Activated CD4-positive, alpha-beta T cell treated with anti-CD3 and anti-CD28 coated beads for 48 hours (primary cell): ENCODE results near the gene GSN.
"Not testable (repeated sequence)": the region's sequence is repeated elsewhere in the genome, so short reads cannot be mapped to it uniquely, and the experiment has no call there.

ENCODE experiments used
- DNase-seq: peaks from one replicate; pipeline ENCODE4 v3.0.0-alpha.2; 2020

Gene GSN

DNA sequence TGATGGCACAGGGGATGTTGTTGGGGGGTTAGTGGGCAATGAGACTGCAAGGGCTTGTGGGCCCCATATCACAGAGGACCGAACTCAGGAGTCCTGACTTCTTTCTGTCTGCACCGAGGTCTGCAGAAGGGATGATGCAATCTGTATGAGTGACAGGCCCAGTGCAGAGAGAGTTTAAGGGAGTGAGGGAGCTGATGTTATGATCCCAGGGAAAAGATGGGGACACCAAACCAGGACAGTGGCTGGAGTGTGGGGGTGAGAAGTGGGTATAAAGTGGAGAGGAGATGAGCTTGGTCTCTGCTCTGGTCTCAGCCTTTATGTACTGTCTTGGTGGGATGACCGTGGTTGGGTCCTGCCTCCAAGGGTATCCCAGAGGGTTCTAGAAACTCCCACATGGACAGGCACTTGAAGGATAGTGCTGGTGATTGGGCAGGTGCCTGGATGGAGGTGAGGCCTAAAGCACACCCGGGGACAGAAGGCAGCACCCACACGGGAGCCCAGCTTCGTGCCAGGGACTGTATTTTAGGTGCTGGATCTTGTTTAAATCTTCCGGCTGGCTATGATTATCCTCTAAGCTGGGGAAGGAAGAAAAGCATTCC is 21.9 kb downstream of the GSN start:
- DNase-seq, result no peak

DNA sequence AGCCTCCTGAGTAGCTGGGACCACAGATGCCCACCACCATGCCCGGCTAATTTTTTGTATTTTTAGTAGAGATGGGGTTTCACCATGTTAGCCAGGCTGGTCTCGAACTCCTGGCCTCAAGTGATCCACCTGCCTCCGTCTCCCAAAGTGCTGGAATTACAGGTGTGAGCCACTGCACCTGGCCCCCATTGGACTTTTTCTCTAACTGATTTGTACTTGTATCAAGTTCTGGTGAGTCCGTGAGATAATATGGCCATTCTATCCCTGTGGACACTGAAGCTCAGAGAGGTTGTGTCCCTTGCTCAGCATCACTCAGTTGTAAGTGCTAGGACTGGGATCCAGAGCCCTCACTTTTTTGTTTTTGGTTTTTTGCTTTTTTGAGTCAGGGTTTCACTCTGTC is 23.6 kb downstream of the GSN start:
- DNase-seq, result not testable (repeated sequence)

DNA sequence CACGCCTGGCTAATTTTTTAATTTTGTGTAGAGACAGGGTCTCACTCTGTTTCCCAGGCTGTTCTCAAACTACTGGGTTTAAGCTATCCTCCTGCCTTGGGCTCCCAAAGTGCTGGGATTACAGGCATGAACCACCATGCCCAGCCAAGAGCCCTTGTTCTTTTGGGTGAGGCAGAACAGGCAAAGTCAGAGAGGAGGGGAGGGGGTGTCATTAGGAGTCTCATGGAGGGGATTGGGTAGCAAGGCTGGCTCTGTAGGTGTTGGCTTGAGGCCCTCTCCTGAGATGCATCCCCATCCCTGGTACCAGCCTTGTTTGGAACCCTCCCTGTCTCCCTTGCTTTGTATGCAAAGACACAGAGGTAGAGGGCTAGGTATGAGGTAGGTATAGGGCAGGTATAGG is 24.1 kb downstream of the GSN start:
- no peak for DNase-seq

DNA sequence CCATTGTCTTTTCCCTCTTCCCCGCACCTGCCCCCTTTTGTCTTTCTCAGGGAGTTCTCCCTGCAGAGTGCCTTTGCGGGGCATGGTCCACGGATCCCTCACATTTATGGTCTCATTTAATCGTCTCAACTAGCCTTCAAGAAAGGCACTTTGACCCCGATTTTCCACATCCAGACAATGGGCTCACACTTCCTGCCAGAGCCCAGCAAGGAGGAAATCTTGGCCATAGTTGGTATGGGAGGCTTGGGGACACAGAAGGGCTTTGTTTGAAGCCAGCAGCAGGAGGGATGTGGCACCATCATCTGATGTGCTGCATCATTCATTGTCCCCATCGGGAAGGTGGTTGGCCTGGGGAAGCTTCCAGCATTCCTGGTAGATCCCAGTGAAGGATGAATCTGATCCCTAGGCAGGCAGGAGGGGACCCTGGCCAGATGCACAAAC is 24.9 kb downstream of the GSN start:
- no peak for DNase-seq

DNA sequence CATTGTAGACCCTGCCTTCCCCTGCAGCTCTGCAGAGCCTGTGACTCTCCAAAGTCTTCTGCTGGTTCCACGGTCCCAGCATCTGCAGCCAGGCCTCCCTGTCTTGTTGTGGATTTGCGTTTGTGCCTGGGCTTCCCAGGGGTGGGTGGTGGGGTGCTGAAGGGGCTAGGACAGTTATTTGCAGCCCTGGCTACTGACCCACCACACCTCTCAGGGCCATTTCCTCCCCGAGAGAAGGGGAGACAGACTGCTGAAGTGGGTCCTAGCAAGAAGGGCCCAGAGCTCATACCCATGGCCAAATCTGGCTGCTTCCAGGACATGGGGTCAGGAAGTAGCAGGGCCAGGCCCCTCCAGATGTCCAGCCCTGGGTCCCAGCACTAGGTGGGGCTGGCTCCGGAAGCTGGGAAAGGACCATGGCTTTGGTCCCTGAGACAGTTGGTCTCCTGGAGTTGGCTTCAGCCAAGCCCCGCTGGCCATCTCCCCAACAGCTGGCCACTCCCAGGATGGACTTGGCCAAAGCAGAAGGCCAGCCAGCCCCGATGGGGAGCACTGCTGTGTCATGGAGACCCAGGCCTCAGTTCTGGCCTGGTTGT is 26.3 kb downstream of the GSN start:
- no peak for DNase-seq

DNA sequence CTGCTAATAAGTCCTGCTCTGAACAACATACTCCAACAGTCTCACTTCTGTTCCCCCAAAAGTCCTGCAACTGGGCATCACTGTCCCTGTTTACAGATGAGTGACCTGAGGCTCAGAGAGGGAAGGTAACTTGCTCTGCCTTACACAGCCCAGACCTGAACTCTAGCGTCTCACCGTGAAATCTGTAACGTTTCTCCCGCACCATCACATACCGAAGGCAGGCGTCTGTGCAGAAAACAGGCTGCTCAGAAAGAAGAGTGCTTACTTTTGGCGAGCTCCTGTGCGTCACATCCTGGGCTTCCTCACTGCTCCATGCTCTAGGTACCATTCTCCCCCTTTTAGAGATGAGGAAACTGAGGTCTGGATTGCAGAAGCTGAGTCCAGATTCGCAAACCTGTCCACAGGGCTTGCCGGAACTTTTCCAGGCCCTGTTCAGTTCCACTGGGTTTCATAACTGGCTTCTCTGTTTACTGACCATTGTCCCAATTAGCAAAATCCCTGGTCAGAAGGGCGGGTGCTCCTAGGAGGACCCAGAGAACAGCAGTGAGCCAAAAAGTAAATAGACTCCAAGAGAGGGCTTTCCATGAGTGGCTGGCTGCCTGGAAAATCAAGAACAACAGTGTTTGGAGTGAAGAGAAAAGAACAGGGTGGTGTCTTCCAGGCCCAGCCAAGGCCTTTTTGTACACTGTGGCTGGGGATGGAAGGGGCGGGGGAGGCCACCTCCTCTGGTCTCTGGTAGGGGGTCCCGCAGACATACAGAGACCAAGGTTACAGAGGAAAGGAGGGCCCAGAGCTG is 27.1 kb downstream of the GSN start:
- no peak for DNase-seq

DNA sequence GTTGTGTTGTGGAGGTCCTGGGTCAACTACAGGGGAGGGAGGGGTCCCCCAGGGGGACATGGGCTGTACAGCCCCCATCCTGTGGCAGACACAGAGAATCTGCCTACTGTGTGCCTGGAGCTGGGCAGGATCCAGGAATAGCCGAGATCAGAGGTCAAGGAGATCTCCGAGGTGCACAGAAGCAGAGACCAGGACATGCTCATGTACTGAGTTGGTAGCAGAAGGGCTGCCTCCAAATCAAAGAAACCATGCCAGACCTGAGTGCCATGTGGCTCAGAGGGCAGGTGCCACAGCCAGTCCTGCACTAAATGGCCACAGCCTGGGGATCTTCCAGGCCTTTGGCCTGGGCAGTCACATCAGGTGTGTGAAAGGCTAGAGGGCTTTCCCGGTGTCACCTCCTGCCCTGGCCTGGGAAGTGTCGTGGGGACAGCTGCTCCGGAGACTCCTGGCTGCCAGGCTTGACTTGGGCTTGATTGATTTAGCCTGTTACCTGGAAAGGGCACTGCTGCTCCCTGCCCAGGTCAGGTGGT is 27.8 kb downstream of the GSN start:
- DNase-seq, result no peak

DNA sequence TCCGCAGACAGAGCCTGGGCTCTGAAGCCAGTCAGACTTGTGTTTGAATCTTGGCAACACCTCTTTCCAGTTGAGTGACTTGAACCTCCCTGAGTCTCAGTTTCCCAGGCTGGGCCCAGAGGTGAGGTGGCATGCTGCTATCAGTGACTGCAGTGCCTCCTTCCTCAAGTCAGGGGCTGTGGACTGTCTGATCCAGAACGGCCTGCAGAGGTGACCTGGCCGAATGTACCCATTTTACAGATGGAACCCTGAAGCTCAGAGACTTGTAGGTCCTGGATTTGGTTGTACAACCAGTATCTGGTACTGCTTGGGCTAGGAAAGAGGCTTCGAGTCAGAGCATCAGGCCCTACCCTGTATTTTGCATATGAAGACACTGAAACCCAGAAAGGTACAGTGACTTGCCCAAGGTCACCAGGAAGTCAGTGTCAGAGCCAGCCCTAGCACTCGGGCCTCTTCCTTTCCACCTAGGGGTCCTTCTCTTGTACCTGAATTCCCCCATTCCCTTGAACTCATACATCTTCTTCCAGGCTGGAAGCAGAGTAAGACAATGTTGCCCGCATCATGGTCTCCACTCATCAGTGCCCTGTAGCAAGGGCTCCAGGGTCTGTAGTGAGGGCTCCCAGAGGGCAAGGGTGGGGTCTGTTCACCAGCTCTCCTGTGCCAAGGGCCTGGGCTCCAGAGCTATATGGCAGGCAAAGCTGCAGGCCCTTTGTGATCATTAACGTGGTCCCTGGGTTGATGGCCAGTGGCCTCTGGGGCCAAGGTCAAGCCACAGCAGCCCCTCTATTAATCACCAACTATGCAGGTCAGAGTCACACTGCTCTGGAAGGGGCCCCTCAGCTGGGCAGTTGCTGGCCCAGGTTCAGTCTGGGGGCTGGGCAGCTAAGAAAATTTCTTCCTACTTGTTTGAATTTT is 28.5 kb downstream of the GSN start:
- no peak for DNase-seq

DNA sequence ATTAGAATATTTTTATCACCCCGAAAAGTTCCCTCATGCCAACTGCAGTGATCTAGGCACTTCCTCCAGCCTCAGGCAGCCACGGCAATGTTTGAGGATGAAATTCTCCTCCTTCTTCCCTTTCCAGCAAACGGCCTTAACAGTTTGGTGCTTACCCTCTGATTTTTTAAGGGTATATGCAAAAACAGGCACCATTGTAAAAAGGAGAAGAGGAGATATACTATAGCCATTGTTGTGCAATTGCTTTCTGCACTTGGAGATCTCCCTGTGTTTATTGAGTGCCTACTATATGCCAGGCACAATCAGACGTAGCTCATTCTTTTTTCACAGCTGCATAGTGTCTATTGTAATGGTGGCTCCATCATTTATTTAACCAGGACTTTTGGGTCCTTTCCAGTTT is 29.4 kb downstream of the GSN start:
- no peak for DNase-seq

DNA sequence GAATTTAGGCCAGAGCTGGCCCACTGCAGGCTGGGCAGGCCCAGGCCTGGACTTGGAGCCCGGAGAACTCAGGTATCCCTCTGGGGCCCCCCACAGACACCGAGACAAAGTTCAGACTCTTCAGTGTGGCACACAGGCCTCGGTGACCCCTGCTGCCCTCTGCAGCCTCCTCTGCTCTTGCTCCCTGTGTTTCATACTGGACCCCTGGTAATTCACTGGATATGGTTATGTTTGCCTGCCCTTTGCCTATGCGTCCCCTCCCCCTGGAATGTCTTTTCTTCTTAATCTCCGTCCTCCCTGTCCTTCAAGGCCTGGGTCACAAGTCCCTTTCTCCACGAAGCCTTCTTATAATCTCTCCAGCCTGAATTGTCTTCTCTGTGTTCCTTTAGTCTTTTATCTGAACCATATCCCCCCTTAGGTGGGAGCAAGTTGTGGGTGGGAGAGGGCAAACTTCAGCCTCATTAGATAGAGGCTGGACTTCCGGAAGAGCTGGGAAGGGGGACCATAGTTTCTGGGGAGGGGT is 30.1 kb downstream of the GSN start:
- no peak for DNase-seq

DNA sequence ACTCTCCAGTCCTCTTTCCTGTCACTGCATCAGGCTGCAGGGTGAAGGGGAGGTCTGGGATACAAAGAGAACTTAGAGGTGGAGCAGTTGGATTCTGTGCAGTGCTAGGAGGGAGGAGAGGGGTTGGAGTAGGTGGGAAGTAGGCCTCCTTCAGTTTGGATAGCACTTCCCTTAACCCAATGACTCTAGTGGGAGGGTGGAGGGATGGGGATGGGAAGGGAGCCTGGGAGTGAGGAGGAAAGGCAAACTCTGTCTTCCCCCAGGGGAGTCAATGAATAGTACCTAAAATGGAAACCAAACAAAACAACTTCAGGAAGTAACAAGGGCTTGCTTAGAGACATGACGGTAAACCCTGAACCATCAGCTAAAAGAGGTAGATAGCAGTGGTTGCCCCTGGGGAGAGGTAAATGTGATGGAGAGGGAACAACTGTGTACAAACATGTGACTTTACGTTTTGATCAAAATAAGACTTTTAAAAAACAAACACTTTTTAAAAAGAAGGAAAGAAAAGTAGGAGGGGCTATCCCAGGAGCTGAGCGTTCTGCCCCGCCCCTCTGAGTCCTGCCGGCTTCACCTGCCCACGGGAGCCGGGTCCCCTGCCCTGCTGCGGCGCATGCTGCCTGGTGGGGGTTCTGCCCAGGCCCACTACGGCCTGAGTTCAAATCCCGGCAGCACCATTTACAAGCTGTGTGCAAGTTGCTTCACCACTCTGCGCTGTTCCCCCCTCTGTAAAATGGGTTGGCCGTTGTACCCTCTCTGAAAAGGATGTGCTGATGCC is 30.9 kb downstream of the GSN start:
- DNase-seq, result no peak

DNA sequence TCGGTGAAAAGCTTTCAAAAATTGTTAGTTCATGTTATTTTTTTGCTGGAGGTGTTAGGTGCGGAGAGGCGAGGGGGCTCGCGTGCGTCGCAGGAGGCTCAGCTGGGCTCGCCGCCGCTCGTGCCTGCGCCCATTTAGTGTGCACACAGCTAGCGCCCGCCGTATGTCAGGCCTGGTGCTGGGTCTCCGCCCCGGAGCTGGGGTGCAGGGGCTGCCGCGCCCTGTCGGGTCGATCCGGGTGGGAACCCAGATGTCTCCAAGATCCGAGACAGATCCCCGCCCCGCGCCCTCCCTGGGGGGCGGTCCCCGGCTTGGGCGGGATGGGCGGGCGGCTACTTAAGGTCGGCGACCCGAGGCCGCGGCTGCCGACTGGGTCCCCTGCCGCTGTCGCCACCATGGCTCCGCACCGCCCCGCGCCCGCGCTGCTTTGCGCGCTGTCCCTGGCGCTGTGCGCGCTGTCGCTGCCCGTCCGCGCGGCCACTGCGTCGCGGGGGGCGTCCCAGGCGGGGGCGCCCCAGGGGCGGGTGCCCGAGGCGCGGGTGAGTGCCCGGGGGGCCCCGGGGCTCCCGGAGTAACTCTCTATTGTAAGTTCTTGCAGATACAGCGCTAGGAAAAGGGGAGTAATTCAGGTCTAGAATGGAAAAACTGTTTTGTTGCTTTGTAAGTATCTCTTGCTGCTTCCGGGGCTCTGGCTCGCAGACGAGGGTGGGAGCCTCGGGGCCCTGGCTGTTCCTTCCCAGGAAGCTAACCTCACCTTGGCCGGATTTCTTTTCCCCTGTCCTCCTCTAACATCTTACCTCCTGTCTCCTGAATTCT is 31.7 kb downstream of the GSN start:
- peak; percentile 40 for DNase-seq

DNA sequence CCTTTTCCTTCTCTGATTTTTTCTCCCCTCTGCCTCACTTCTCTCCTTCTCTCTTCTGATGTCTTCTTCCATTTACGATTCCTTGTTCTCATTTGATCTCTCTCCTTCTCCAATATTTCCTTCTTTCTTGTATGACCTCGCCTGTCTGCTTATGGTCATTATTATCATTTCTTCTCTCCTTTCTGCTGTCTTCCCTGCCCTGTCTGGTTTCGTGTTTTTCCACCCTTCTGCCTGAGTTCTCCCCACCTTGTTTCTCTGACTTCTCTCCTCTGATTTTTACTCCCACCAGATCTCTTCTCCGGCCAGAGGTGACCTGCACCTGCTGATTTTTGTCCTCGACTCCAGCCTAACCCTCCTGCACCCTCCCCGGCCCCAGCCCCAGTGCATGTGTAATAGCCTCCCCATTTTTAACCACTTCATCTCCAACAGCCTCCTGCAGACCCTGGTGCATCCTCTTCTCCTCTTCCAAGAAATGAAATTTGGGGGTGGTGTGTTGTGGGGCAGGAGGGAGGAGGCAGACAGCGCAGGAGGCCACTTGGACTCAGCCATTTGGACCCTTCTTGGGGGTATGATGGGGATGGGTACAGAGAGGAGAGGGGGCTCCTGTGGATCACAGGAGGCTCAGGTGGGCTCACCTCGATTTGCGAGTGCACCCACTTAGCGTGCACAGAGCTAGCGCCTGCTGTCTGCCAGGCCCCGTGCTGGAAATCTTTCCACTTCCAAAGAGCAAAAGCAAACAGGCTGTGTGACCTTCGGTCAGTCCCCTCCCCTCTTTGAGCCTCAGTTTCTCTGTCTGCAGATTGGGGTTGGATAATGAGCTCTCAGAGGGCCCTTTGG is 32.5 kb downstream of the GSN start:
- DNase-seq, result no peak

DNA sequence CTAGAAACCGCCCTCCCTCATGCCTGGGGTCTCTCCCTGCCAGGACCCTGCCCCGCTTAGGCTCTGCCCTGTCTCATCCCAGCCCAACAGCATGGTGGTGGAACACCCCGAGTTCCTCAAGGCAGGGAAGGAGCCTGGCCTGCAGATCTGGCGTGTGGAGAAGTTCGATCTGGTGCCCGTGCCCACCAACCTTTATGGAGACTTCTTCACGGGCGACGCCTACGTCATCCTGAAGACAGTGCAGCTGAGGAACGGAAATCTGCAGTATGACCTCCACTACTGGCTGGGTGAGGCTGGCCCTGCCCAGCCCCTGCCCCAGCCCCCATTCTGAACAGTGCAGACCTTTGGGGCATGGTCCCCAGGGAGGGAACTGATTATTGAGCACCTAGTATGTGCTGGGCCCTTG is 33.9 kb downstream of the GSN start:
- no peak for DNase-seq

DNA sequence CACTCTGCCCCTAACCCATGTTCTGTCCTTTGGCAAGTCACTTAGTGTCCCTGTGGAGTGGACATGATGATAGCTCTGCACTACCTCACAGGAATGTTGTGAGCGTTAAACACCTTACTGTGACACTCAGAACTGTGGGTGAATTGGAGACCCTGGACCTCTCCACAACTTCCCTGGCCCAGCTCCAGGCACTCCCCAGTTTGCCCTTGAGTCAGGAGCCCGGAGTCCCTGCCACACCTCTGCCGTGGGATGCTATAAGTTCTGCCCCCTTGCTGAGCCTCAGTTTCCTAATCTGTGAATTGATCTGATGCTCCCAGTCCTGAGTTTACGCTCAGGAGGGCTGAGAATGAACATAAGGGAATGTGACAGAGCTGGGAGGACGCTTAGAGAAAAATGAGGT is 34.4 kb downstream of the GSN start:
- no peak for DNase-seq

DNA sequence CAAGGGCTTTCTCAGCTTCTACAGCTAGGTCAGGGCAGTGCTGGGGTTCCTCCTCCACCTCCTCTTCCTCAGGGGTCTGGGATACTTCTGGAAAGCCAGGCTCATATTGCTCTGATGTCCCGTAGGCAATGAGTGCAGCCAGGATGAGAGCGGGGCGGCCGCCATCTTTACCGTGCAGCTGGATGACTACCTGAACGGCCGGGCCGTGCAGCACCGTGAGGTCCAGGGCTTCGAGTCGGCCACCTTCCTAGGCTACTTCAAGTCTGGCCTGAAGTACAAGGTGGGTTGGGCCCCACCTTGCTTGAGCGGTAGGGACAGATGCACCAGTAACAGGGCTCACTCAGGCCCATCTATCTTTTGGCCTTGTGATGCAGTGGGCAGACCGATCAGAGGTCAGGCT is 34.8 kb downstream of the GSN start:
- DNase-seq, result no peak

DNA sequence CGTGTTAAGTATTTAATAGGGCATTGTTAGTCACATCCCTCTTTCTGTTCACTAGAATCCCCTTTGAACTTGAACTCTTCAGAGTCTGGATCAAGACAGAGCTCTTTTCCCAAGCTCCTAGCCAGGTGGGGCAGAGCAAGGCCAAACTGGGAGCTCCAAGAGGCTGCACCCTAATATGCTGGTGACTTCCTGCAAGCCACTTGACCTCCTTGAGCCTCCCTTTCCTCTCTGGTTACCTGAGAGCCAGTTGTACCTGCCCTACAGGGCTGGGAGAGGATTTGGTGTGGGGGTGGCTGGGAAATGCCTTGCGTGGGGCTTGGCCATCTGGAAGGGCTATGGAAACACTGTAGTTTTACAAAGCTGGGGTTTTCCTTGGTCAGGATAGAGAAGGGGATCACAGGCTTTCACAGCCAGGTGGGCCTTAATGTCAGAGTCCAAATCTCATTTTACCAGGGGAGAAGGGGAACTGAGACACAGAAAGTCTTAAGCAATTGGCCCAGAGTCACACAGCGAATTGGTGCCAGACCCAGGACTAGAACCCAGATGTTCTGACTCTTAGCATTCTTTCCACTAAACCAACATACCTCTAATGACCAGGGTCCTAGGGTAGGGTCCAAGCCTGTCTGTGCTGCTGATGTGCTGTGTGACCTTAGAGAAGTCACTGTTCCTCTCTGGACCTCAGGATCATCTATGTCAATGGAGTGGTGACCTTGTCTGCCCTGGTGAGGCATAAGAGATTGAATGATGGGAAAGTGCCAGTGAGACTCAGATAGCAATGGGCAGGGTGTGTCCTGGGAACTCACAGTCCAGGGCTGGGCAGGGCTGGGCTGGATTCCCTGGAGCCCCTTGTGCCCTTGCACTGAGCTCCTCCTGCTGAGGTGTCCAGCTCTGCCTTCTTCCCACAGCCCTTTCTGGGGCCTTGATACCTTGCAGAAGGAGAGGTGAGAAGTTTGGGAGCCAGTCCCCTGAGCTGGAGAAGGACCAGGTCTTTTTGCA is 35.8 kb downstream of the GSN start:
- DNase-seq, result no peak

DNA sequence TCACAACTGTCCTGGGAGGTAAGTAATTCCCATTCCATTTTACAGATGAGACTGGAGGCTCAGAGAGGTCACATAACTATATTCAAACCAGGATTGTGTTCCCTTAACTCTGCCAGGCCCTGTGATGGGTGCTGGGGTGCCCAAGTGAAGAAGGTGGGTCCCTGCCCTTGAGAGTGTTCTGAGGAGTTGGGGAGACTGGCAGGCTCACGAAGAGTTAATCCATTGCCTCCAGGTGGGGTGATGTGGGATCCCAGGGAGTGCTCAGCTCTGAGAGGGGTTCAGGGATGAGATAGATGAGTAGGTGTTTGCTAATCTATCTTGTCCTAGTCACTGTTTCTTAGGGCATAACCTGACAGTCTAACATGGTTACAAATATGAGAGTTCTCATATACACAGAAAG is 36.7 kb downstream of the GSN start:
- no peak for DNase-seq
